K562 (cell line): ENCODE results near the gene GEMIN5. TPM values are rescaled to one million over a fixed set of nuclear protein-coding genes. Genes with fewer than 3 reads are reported as not detected.

Experiments
- ATAC-seq: fragments of 200-7000 bp; cut with Tn5 transposase; 3 replicates; pipeline ENCODE4 v1.9.1; 2020; ENCODE audit warnings: moderate library complexity
- BruUV-seq: library from RNA; stranded (reverse); fragments of 400-500 nt; replicated peaks from 2 replicates; lab custom pipeline; 2021; lab: Mats Ljungman, UMichigan
- CTCF ChIA-PET: fragments of 300-600 bp; formaldehyde crosslinking; extraction: SDS; loops from one replicate; lab custom pipeline; 2021; ENCODE audit warnings: low intra/inter-chr PET ratio; lab: Yijun Ruan, JAX
- POLR2A ChIA-PET: fragments of 300-600, 350-650 bp; sonication (Branson Sonifier 250); formaldehyde crosslinking; extraction: SDS; loops from one replicate; lab custom pipeline; 2021; ENCODE audit warnings: antibody characterized with exemption, inconsistent platforms; lab: Yijun Ruan, JAX
- DNase-seq, 4 experiments: peaks; one replicate each; pipeline versions ENCODE4 v3.0.0 to v3.0.0-alpha.2; 2011 to 2018; ENCODE audit warnings: low spot score in 3 of 4, mixed read lengths in 3 of 4; ENCODE audit errors: extremely low read depth in 1 of 4
- FAIRE-seq: peaks from 2 replicates; lab custom pipeline; 2011; peaks lifted over from hg19 to GRCh38; lab: Jason Lieb, UNC
- H2AFZ ChIP-seq: 2 replicates; pipeline ENCODE4 v1.6.0; 2011; ENCODE audit warnings: low read depth, low read length, control low read depth, inconsistent platforms
- H3K27ac ChIP-seq: fragments of 200-600 bp; 3 replicates; pipeline ENCODE4 v1.8.0; 2011; ENCODE audit warnings: low read depth, mild to moderate bottlenecking, control low read depth, inconsistent platforms, low read length, moderate library complexity, mixed read lengths; ENCODE audit errors: extremely low read depth
- H3K27me3 ChIP-seq, 2 experiments: fragments of 300-600 bp in 1 of 2; 2 replicates in 1 of 2; 3 replicates in 1 of 2; pipeline versions ENCODE4 v1.6.0 to v1.8.0; 2011; ENCODE audit warnings: inconsistent platforms in 2 of 2, low read length in 2 of 2, mild to moderate bottlenecking in 1 of 2, mixed read lengths in 1 of 2, moderate library complexity in 1 of 2; ENCODE audit not compliant: control insufficient read depth in 2 of 2, insufficient read depth in 2 of 2
- H3K36me3 ChIP-seq: fragments of 300-600 bp; 3 replicates; pipeline ENCODE4 v1.8.0; 2011; ENCODE audit warnings: mild to moderate bottlenecking, low read length, inconsistent platforms; ENCODE audit not compliant: control insufficient read depth, insufficient read depth
- H3K4me1 ChIP-seq, 2 experiments: fragments of 200-600 bp in 1 of 2; replicated peaks in 1 of 2; 2 replicates in 1 of 2; 3 replicates in 1 of 2; pipeline versions ENCODE4 v1.5.1 to v1.8.0; 2011; ENCODE audit warnings: inconsistent platforms in 2 of 2, low read length in 2 of 2, mild to moderate bottlenecking in 1 of 2, mixed read lengths in 1 of 2, moderate library complexity in 1 of 2; ENCODE audit not compliant: control insufficient read depth in 2 of 2, insufficient read depth in 2 of 2
- H3K4me2 ChIP-seq: 2 replicates; pipeline ENCODE4 v1.6.1; 2011; ENCODE audit warnings: low read length, control low read depth, inconsistent platforms, mixed read lengths; ENCODE audit not compliant: insufficient read depth
- H3K4me3 ChIP-seq: fragments of 200-600 bp; sonication (generic), shearing (Covaris generic); 2 replicates; pipeline ENCODE4 v1.5.1; 2016; ENCODE audit warnings: control low read depth, inconsistent platforms
- H3K79me2 ChIP-seq: fragments of 200-600 bp; 3 replicates; pipeline ENCODE4 v1.8.0; 2011; ENCODE audit warnings: low read length, inconsistent platforms; ENCODE audit not compliant: control insufficient read depth, insufficient read depth
- H3K9ac ChIP-seq, 2 experiments: 2 replicates each; pipeline versions ENCODE4 v1.6.0 to v1.6.1; 2011; ENCODE audit warnings: low read depth in 2 of 2, low read length in 2 of 2, control low read depth in 1 of 2, inconsistent platforms in 1 of 2, mild to moderate bottlenecking in 1 of 2, mixed read lengths in 1 of 2; ENCODE audit not compliant: insufficient read depth in 1 of 2
- H3K9me1 ChIP-seq: one replicate; pipeline ENCODE4 v1.6.0; 2011; ENCODE audit warnings: inconsistent platforms, mild to moderate bottlenecking, low read length, moderate library complexity; ENCODE audit not compliant: control insufficient read depth, insufficient read depth
- H3K9me3 ChIP-seq: replicated peaks from 2 replicates; pipeline ENCODE4 v1.5.1; 2011; ENCODE audit warnings: low read depth, low read length, inconsistent platforms; ENCODE audit not compliant: control insufficient read depth, insufficient read depth
- H4K20me1 ChIP-seq: replicated peaks from 2 replicates; pipeline ENCODE4 v1.6.1; 2011; ENCODE audit warnings: low read length, inconsistent platforms, mixed read lengths; ENCODE audit not compliant: control insufficient read depth, insufficient read depth
- EP300 ChIP-seq: IDR thresholded peaks from 2 replicates; pipeline ENCODE4 v1.6.1; 2012; ENCODE audit warnings: low read length, improper control_type of control experiment
- MTF1 ChIP-seq: fragments of 250-450 bp; sonication (Bioruptor Pico); IDR thresholded peaks from 2 replicates; pipeline ENCODE4 v1.9.0; 2021; ENCODE audit warnings: moderate library complexity, mild to moderate bottlenecking, inconsistent platforms, borderline replicate concordance
- SAP30 ChIP-seq: fragments of 200-600 bp; sonication (generic); IDR thresholded peaks from 2 replicates; pipeline ENCODE4 v1.6.1; 2012; ENCODE audit warnings: borderline replicate concordance, low read depth, mild to moderate bottlenecking, moderate library complexity, low read length, control low read depth, inconsistent platforms; ENCODE audit not compliant: insufficient read depth, poor library complexity, severe bottlenecking
- ZFPM2 ChIP-seq: fragments of 250-450 bp; sonication (Bioruptor Pico); IDR thresholded peaks from 2 replicates; pipeline ENCODE4 v1.5.1; 2022; ENCODE audit warnings: mild to moderate bottlenecking
- WGBS: fragments of 100-300 bp; shearing (Covaris generic); methylation state at CpG from one replicate; pipeline ENCODE4 v1.1.6; 2016; ENCODE audit warnings: low coverage, mixed read lengths; ENCODE audit not compliant: insufficient coverage; ENCODE audit errors: missing lambda C conversion rate; 5-methylcytosine and 5-hydroxymethylcytosine counted together
- in situ Hi-C: fragments of 300-500 bp; cut with MboI; formaldehyde crosslinking; loops from 4 replicates; pipeline ENCODE4 v1.15.0; 2018; ENCODE audit warnings: inconsistent platforms, mixed read lengths
- intact Hi-C: fragments of 100-400 bp; cut with micrococcal nuclease; formaldehyde crosslinking; loops from 2 replicates; pipeline ENCODE4 v1.14.2; 2022
- polyA plus RNA-seq, 8 experiments: library from polyadenylated mRNA; depleted of rRNA in 4 of 8; stranded (reverse) in 5 of 8; unstranded in 3 of 8; fragments of >200 nt; fragmentation: Nextera tagmentation in 2 of 8; fragmentation: Illumina TruSeq in 1 of 8; extraction: Ambion mirVana in 2 of 8; extraction: Trizol in 1 of 8; gene quantifications; 2 replicates each; pipeline versions ENCODE4 v1.2.1 to v1.2.3, GENCODE V29; 2011 to 2014; ENCODE audit warnings: inconsistent platforms in 1 of 8, missing spikeins in 1 of 8
- total RNA-seq, 7 experiments: library from RNA; depleted of rRNA in 6 of 7; stranded (reverse); fragments of >200 nt in 6 of 7; fragmentation: Illumina TruSeq in 2 of 7; extraction: Trizol in 2 of 7; gene quantifications; 2 replicates each; pipeline versions ENCODE4 v1.2.1 to v1.2.3, GENCODE V29; 2011 to 2021; ENCODE audit warnings: low replicate concordance in 1 of 7
- TF ChIP-seq, protein P1 (sequence below): IDR thresholded peaks from 2 replicates; pipeline ENCODE4 v1.6.1; 2011; ENCODE audit warnings: borderline replicate concordance, low read depth, mild to moderate bottlenecking, moderate library complexity, low read length; ENCODE audit not compliant: insufficient read depth, poor library complexity, severe bottlenecking
- TF ChIP-seq, protein P2 (sequence below), 2 experiments: fragments of 450-650 bp in 1 of 2; sonication (generic) in 1 of 2; formaldehyde crosslinking in 1 of 2; IDR thresholded peaks in 1 of 2; conservative IDR thresholded peaks in 1 of 2; 2 replicates each; pipeline versions ENCODE4 v1.6.1 to v1.8.1; 2016 to 2023; ENCODE audit warnings: mild to moderate bottlenecking in 2 of 2, moderate library complexity in 2 of 2, inconsistent platforms in 1 of 2, missing genetic modification reagents in 1 of 2

The GEMIN5 gene
- total and polyA plus RNA-seq, 9 of the 15 experiments (the other 6 are each of a cell fraction or from before 2014, with no cell fraction given): 10.3 to 48.2 (median 34.7) TPM

DNA sequence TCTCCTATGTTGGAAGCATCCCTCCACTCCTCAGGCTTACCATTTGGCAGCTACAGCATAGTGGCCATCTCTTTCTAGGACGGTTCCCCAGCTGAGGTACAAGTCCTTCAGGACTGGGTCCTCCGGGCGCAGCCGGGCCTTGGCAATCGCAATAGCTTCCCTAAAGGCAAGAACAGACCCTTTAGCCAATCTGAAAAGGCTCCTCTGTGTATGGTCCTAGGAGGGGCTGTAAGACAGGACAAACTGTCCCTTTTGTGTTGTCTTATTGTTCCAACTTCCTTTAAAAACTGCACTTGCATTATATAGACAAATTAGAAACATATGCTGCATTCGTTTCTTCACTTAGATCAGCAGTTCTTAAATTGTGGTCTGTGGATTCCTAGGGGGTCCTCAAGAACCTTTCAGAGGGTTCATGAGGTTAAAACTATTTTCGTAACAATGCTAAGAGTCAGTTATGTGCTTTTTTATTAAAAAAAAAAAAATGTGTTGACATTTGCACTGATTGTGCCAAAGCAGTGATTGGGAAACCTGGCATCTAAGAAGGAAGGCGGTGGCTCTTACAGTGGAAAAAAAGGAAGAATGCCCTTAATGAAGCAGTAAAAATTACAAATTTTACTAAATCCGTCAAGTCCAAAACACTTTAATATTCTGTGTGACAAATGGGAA lies 38.7 kb downstream of the GEMIN5 start:
- no peak overlapping the region for H3K4me2 ChIP-seq
- ATAC-seq (no peak), FAIRE-seq (no peak)
- H4K20me1 ChIP-seq: no peaks in the 10 kb centered on the region; the same call in 1 of the 2 replicates
- no peak overlapping the region for H3K9ac ChIP-seq
- POLR2A ChIA-PET: no interaction called here
- CTCF ChIA-PET: no interaction called here
- H3K4me1 ChIP-seq: no peaks in the 10 kb centered on the region
- H3K27me3 ChIP-seq: no peaks in the 10 kb centered on the region
- H3K36me3 ChIP-seq: peaks cover 94% of the 10 kb centered on the region
- TF ChIP-seq, protein P1, sequence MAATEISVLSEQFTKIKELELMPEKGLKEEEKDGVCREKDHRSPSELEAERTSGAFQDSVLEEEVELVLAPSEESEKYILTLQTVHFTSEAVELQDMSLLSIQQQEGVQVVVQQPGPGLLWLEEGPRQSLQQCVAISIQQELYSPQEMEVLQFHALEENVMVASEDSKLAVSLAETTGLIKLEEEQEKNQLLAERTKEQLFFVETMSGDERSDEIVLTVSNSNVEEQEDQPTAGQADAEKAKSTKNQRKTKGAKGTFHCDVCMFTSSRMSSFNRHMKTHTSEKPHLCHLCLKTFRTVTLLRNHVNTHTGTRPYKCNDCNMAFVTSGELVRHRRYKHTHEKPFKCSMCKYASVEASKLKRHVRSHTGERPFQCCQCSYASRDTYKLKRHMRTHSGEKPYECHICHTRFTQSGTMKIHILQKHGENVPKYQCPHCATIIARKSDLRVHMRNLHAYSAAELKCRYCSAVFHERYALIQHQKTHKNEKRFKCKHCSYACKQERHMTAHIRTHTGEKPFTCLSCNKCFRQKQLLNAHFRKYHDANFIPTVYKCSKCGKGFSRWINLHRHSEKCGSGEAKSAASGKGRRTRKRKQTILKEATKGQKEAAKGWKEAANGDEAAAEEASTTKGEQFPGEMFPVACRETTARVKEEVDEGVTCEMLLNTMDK: no peak
- TF ChIP-seq EP300 (no peak), SAP30 (no peak), MTF1 (no peak), ZFPM2 (CRISPR knock-in tag) (no peak)
- TF ChIP-seq, protein P2, sequence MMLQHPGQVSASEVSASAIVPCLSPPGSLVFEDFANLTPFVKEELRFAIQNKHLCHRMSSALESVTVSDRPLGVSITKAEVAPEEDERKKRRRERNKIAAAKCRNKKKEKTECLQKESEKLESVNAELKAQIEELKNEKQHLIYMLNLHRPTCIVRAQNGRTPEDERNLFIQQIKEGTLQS (IDR thresholded peaks at IDR 0.05): no peak
- TF ChIP-seq, protein P2 (CRISPR knock-in tag; conservative IDR thresholded peaks at IDR 0.05): no peak
- TF ChIP-seq, all 486 proteins: peak for 0
- no TSS peak for BruUV-seq
- no peaks in the 10 kb centered on the region for H3K79me2 ChIP-seq
- in situ Hi-C loops: no loop called here
- 95% methylated on average over 9 of the region's 9 CpGs for WGBS
- H2AFZ ChIP-seq: no peak overlapping the region
- DNase-seq: no peak
- intact Hi-C loops: no loop called here
- no peaks in the 10 kb centered on the region for H3K9me1 ChIP-seq
- H3K9me3 ChIP-seq: no peaks in the 10 kb centered on the region
- no peak overlapping the region for H3K27ac ChIP-seq
- H3K4me3 ChIP-seq: no peak overlapping the region
